SK-N-MC (cell line): ENCODE data around the gene ZNF804A.

Source experiments
- DNase-seq: peaks from one replicate; pipeline ENCODE4 v3.0.0-alpha.2; 2011; ENCODE audit warnings: low read depth, low spot score
- H3K27ac ChIP-seq: fragments of 200-600 bp; sonication (generic); 2 replicates; pipeline ENCODE4 v1.5.1; 2016; ENCODE audit warnings: mixed run types
- H3K36me3 ChIP-seq: fragments of 200-600 bp; sonication (generic); 2 replicates; pipeline ENCODE4 v1.6.1; 2017; ENCODE audit warnings: antibody characterized with exemption, low read length, mixed read lengths; ENCODE audit not compliant: insufficient read depth
- H3K4me3 ChIP-seq: fragments of 200-600 bp; sonication (generic); 2 replicates; pipeline ENCODE4 v1.5.1; 2016
- H3K9ac ChIP-seq: fragments of 200-600 bp; sonication (generic); 2 replicates; pipeline ENCODE4 v1.8.0; 2017; ENCODE audit warnings: mixed run types, mixed read lengths; ENCODE audit not compliant: insufficient read length
- H3K9me3 ChIP-seq: fragments of 200-600 bp; sonication (generic); 2 replicates; pipeline ENCODE4 v1.6.1; 2017; ENCODE audit warnings: low read depth, mild to moderate bottlenecking, antibody characterized with exemption, low read length, moderate library complexity, mixed read lengths
- EZH2 ChIP-seq: fragments of 200-600 bp; sonication (generic); IDR thresholded peaks from one replicate; pipeline ENCODE4 v1.6.1; 2017; ENCODE audit warnings: antibody characterized with exemption
- FOXP2 ChIP-seq: optimal IDR thresholded peaks from 2 replicates; pipeline ENCODE3; 2011; ENCODE audit warnings: mild to moderate bottlenecking, moderate library complexity; ENCODE audit not compliant: insufficient read depth; ENCODE audit errors: extremely low read length, control extremely low read depth
- POLR2AphosphoS5 ChIP-seq: IDR thresholded peaks from 2 replicates; pipeline ENCODE4 v1.6.1; 2012; ENCODE audit warnings: mild to moderate bottlenecking, low read depth, low read length, borderline replicate concordance

The ZNF804A gene

DNA sequence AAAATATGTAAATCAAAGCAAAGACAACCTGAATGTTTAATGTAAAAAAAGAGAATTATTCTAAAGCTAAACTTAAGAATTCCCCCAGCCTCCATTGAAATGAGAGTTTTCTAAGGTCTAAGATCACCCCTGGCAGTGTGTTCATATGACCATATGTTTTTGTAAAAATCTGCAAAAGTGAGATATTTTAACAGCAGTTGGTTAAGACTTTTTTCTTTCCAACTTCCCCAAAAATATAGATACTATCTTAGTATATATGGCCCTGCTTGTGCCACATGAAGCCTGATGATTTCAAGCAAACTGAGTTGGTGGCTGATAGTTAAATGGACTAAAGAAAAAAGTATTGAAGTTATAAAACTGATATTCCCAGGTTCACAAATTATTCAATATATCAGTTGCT, 35.4 kb downstream of the ZNF804A start:
- TF ChIP-seq POLR2AphosphoS5: no peak
- TF ChIP-seq FOXP2: no peak
- no peak for TF ChIP-seq EZH2
- H3K9ac ChIP-seq: no peak overlapping the region
- no peak for DNase-seq
- H3K36me3 ChIP-seq: no peaks in the 10 kb centered on the region
- no peak overlapping the region for H3K4me3 ChIP-seq
- H3K9me3 ChIP-seq: no peaks in the 10 kb centered on the region
- no peak overlapping the region for H3K27ac ChIP-seq

DNA sequence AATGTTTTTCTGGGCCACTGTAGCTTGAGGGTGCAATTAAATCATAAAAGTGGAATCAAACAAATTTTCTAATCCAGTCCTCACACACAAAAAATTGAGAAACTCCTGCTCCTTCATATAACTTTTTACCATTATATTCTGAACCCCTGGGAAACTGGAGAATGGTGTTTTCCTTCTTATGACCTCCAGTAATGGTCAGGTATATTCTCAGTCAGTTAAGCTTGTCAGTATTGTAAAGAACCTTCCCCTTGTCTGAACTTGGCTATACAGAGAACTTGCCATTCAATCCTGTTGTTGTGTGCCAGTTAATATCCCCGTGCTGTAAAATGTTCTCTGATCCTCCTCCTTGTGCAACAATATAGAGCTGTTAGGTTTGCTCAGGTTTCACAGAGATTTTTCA, 39.5 kb downstream of the ZNF804A start:
- no peak overlapping the region for H3K4me3 ChIP-seq
- H3K27ac ChIP-seq: no peak overlapping the region
- no peaks in the 10 kb centered on the region for H3K36me3 ChIP-seq
- no peaks in the 10 kb centered on the region for H3K9me3 ChIP-seq
- no peak for DNase-seq
- no peak for TF ChIP-seq EZH2
- TF ChIP-seq FOXP2: no peak
- TF ChIP-seq POLR2AphosphoS5: no peak
- H3K9ac ChIP-seq: no peak overlapping the region

- DNase-seq: no peak
- Histone ChIP-seq H3K36me3 (no peaks in the 10 kb centered on the region), H3K9me3 (peaks cover 6% of the 10 kb centered on the region; the same call in 1 of the 2 replicates), H3K9ac (no peak overlapping the region), H3K27ac (no peak overlapping the region), H3K4me3 (no peak overlapping the region)
- TF ChIP-seq POLR2AphosphoS5 (no peak), FOXP2 (no peak), EZH2 (no peak)
Observed at GRCh38 chr2:184644685-184645084, 46.4 kb downstream of the ZNF804A start.

DNA sequence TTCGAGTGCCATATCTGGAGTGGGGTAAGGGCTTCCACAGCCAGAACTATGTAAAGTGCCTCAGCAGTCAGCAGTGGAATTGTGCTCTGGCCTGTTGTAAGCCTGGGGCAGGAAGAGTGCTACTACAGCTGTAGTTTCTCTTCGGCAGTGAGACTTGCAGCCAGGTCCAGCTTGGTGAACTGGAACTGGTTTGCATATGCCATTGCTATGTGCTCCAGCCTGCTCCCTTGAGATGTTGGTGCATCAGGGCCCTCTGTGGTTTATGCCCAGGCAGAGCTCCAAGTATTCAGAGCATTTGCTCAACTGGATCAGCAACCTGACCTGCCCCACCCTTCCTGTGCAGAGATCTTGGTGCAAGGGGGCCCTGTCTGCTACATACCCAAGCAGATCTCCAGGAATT, 47.8 kb downstream of the ZNF804A start:
- Histone ChIP-seq H3K36me3 (no peaks in the 10 kb centered on the region), H3K9me3 (peaks cover 6% of the 10 kb centered on the region; the same call in 1 of the 2 replicates), H3K27ac (no peak overlapping the region), H3K4me3 (no peak overlapping the region), H3K9ac (no peak overlapping the region)
- no peak for DNase-seq
- no peak for TF ChIP-seq FOXP2

- TF ChIP-seq POLR2AphosphoS5 (no peak), FOXP2 (no peak), EZH2 (no peak)
- H3K36me3 ChIP-seq: no peaks in the 10 kb centered on the region
- peaks cover 6% of the 10 kb centered on the region; the same call in 1 of the 2 replicates for H3K9me3 ChIP-seq
- no peak overlapping the region for H3K9ac ChIP-seq
- no peak for DNase-seq
- no peak overlapping the region for H3K27ac ChIP-seq
- no peak overlapping the region for H3K4me3 ChIP-seq
Observed at GRCh38 chr2:184646593-184646992, 48.3 kb downstream of the ZNF804A start.

GRCh38 chr2:184654945-184655344, 56.6 kb downstream of the ZNF804A start:
- DNase-seq: no peak
- no peaks in the 10 kb centered on the region for H3K36me3 ChIP-seq

DNA sequence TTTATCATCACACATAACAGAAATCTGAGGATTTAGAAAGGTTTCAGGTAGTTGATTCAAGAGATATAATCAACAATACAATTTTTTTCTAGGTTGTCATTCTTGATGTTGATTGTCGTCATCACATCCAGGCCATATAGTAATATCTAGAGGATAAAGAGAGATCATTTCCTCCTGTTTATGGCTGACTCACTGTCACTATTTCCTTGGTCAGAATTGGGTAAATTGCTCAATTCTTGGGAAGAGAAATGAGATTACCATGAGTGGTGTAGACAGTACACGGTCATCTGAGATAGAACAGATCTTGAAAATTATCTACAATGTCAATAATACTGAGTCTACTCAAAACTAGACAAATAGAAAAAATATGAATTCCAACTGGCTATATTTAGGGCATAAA, 78.8 kb downstream of the ZNF804A start:
- Histone ChIP-seq H3K4me3 (no peak overlapping the region), H3K27ac (no peak overlapping the region), H3K9me3 (no peaks in the 10 kb centered on the region), H3K36me3 (no peaks in the 10 kb centered on the region), H3K9ac (no peak overlapping the region)
- no peak for DNase-seq
- TF ChIP-seq EZH2 (no peak), FOXP2 (no peak), POLR2AphosphoS5 (no peak)

More at GRCh38 chr2:184654945-184655344, 56.6 kb downstream of the ZNF804A start:
- no peak overlapping the region for H3K27ac ChIP-seq
- H3K9me3 ChIP-seq: no peaks in the 10 kb centered on the region
- no peak for TF ChIP-seq EZH2
- TF ChIP-seq FOXP2: no peak
- no peak overlapping the region for H3K9ac ChIP-seq
- no peak overlapping the region for H3K4me3 ChIP-seq

DNA sequence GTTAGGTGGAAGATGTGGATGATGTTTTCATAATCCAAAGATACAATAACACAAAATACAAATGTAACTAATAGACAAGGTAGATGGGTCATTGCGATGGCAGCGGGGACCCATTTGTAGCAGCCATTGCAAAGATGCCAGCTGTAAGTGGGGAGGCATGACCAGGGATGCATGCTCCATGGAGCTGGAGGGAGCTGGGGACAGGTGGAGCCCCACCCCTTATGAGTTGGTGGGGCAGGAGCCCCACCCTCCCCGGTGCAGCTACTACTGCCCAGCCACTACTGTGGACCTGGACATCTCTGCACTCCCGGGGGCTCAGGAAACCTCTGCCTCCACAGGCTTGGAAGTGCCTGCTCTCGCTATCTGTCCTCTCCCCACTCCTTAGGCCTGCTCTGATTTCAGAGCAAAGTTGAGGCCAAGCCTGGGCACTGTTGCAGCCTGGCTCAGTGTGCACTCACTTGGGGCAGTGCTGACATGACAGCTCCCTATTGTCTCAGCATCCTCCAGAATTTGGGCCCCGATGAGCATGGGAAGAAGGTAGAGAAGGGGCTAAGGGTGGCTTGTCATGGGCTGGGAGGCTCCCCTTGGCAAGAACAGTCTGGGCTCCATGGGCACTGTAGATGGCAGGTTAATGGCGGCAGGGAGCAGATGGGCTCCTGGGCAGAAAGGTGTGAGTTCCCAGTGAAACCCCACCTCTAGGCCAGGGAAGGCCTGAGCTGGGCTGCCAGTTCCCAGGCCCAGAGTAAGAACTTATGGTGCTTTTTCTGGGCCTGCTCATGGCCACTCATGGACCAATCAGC, 81.1 kb downstream of the ZNF804A start:
- no peak overlapping the region for H3K4me3 ChIP-seq
- no peaks in the 10 kb centered on the region for H3K9me3 ChIP-seq
- H3K27ac ChIP-seq: no peak overlapping the region
- no peak for DNase-seq
- no peaks in the 10 kb centered on the region for H3K36me3 ChIP-seq
- TF ChIP-seq FOXP2 (no peak), EZH2 (no peak), POLR2AphosphoS5 (no peak)
- H3K9ac ChIP-seq: no peak overlapping the region

GRCh38 chr2:184680825-184681224, 82.5 kb downstream of the ZNF804A start:
- no peak overlapping the region for H3K4me3 ChIP-seq
- H3K27ac ChIP-seq: no peak overlapping the region
- TF ChIP-seq EZH2: no peak
- TF ChIP-seq FOXP2: no peak
- TF ChIP-seq POLR2AphosphoS5: no peak
- no peaks in the 10 kb centered on the region for H3K9me3 ChIP-seq
- H3K36me3 ChIP-seq: no peaks in the 10 kb centered on the region
- DNase-seq: no peak
- no peak overlapping the region for H3K9ac ChIP-seq
